K562 (cell line): Measurements from ENCODE around the gene ITPRIP. TPM values are rescaled to one million over a fixed set of nuclear protein-coding genes. Genes with fewer than 3 reads are reported as not detected.

Experiments used
- CBFB ChIP-seq: sonication (generic); formaldehyde crosslinking; IDR thresholded peaks from 2 replicates; pipeline ENCODE4 v1.4.0; 2020; ENCODE audit warnings: mild to moderate bottlenecking, missing genetic modification reagents
- CEBPG ChIP-seq, 3 experiments: fragments of 200-800 bp in 1 of 3; sonication (Bioruptor generic) in 1 of 3; sonication (generic) in 1 of 3; formaldehyde crosslinking in 1 of 3; IDR thresholded peaks in 2 of 3; conservative IDR thresholded peaks in 1 of 3; 2 replicates each; pipeline versions ENCODE4 v1.6.1 to v1.8.0; 2016 to 2022; ENCODE audit warnings: missing compliant biosample characterization in 2 of 3, missing genetic modification characterization in 2 of 3, mild to moderate bottlenecking in 1 of 3, missing genetic modification reagents in 1 of 3
- CEBPZ ChIP-seq: fragments of 150-350 bp; IDR thresholded peaks from 2 replicates; pipeline ENCODE4 v1.6.1; 2014; ENCODE audit warnings: low read depth, mild to moderate bottlenecking, low read length, borderline replicate concordance
- EGR1 ChIP-seq: fragments of 450-650 bp; conservative IDR thresholded peaks from 2 replicates; pipeline ENCODE4 v1.6.1; 2017; ENCODE audit warnings: mild to moderate bottlenecking
- IFI16 ChIP-seq: fragments of 250-450 bp; sonication (Bioruptor Pico); IDR thresholded peaks from 2 replicates; pipeline ENCODE4 v2.1.2; 2022; ENCODE audit warnings: mild to moderate bottlenecking, inconsistent platforms
- KDM5B ChIP-seq: fragments of 200-600 bp; sonication (generic); IDR thresholded peaks from 2 replicates; pipeline ENCODE4 v1.6.1; 2012; ENCODE audit warnings: low read depth, mild to moderate bottlenecking, moderate library complexity, low read length, control low read depth, inconsistent platforms; ENCODE audit not compliant: insufficient replicate concordance
- KHSRP ChIP-seq: fragments of 450-650 bp; IDR thresholded peaks from 2 replicates; pipeline ENCODE4 v1.6.1; 2017
- MTA3 ChIP-seq: fragments of 450-650 bp; formaldehyde crosslinking; IDR thresholded peaks from 2 replicates; pipeline ENCODE4 v1.6.1; 2017; ENCODE audit warnings: mild to moderate bottlenecking, borderline replicate concordance
- NR4A1 ChIP-seq, 2 experiments: fragments of 250-450 bp in 1 of 2; fragments of 450-650 bp in 1 of 2; sonication (Bioruptor Pico) in 1 of 2; IDR thresholded peaks; 2 replicates each; pipeline versions ENCODE4 v1.4.0 to v1.6.1; 2016 to 2020; ENCODE audit warnings: mild to moderate bottlenecking in 2 of 2, missing compliant biosample characterization in 1 of 2, missing genetic modification characterization in 1 of 2, moderate library complexity in 1 of 2
- PHF8 ChIP-seq: fragments of 200-600 bp; sonication (generic); IDR thresholded peaks from 2 replicates; pipeline ENCODE4 v1.6.1; 2012; ENCODE audit warnings: mixed run types, mild to moderate bottlenecking, inconsistent platforms, low read length, moderate library complexity, borderline replicate concordance
- TRIM28 ChIP-seq: fragments of 450-650 bp; IDR thresholded peaks from 2 replicates; pipeline ENCODE4 v1.6.1; 2017
- ZNF143 ChIP-seq: sonication (generic); formaldehyde crosslinking; IDR thresholded peaks from 2 replicates; pipeline ENCODE4 v1.9.0; 2022; ENCODE audit warnings: mild to moderate bottlenecking, missing genetic modification reagents
- ZNF232 ChIP-seq: sonication (generic); formaldehyde crosslinking; IDR thresholded peaks from 2 replicates; pipeline ENCODE4 v1.8.0; 2022; ENCODE audit warnings: mild to moderate bottlenecking, missing genetic modification reagents
- ZNF41 ChIP-seq: fragments of 250-450 bp; sonication (Bioruptor Pico); conservative IDR thresholded peaks from 2 replicates; pipeline ENCODE4 v1.4.0; 2020; ENCODE audit warnings: mild to moderate bottlenecking
- ZNF57 ChIP-seq: fragments of 450-650 bp; formaldehyde crosslinking; IDR thresholded peaks from 2 replicates; pipeline ENCODE4 v1.4.0; 2020; ENCODE audit warnings: mild to moderate bottlenecking, moderate library complexity
- polyA plus RNA-seq, 8 experiments: library from polyadenylated mRNA; depleted of rRNA in 4 of 8; stranded (reverse) in 5 of 8; unstranded in 3 of 8; fragments of >200 nt; fragmentation: Nextera tagmentation in 2 of 8; fragmentation: Illumina TruSeq in 1 of 8; extraction: Ambion mirVana in 2 of 8; extraction: Trizol in 1 of 8; gene quantifications; 2 replicates each; pipeline versions ENCODE4 v1.2.1 to v1.2.3, GENCODE V29; 2011 to 2014; ENCODE audit warnings: inconsistent platforms in 1 of 8, missing spikeins in 1 of 8
- total RNA-seq, 7 experiments: library from RNA; depleted of rRNA in 6 of 7; stranded (reverse); fragments of >200 nt in 6 of 7; fragmentation: Illumina TruSeq in 2 of 7; extraction: Trizol in 2 of 7; gene quantifications; 2 replicates each; pipeline versions ENCODE4 v1.2.1 to v1.2.3, GENCODE V29; 2011 to 2021; ENCODE audit warnings: low replicate concordance in 1 of 7
- TF ChIP-seq, protein P1 (sequence below): fragments of 450-650 bp; formaldehyde crosslinking; conservative IDR thresholded peaks from 2 replicates; pipeline ENCODE4 v1.4.0; 2022; ENCODE audit warnings: mild to moderate bottlenecking, missing genetic modification characterization
- TF ChIP-seq, protein P2 (sequence below): fragments of 250-450 bp; sonication (Bioruptor Pico); IDR thresholded peaks from 2 replicates; pipeline ENCODE4 v1.9.0; 2021; ENCODE audit warnings: mild to moderate bottlenecking
- TF ChIP-seq, protein P3 (sequence below), 2 experiments: IDR thresholded peaks; 2 replicates each; pipeline ENCODE4 v1.6.1; 2012; ENCODE audit warnings: improper control_type of control experiment in 2 of 2, low read depth in 2 of 2, low read length in 2 of 2, borderline replicate concordance in 1 of 2
- TF ChIP-seq, protein P4 (sequence below): fragments of 250-450 bp; sonication (Bioruptor Pico); IDR thresholded peaks from 2 replicates; pipeline ENCODE4 v1.8.0; 2021; ENCODE audit warnings: borderline replicate concordance, mild to moderate bottlenecking, moderate library complexity; ENCODE audit not compliant: poor library complexity, severe bottlenecking

Gene ITPRIP
- total and polyA plus RNA-seq, 9 of the 15 experiments (the other 6 are each of a cell fraction or from before 2014, with no cell fraction given), result 4.4 to 28.5 (median 10.9) TPM

DNA sequence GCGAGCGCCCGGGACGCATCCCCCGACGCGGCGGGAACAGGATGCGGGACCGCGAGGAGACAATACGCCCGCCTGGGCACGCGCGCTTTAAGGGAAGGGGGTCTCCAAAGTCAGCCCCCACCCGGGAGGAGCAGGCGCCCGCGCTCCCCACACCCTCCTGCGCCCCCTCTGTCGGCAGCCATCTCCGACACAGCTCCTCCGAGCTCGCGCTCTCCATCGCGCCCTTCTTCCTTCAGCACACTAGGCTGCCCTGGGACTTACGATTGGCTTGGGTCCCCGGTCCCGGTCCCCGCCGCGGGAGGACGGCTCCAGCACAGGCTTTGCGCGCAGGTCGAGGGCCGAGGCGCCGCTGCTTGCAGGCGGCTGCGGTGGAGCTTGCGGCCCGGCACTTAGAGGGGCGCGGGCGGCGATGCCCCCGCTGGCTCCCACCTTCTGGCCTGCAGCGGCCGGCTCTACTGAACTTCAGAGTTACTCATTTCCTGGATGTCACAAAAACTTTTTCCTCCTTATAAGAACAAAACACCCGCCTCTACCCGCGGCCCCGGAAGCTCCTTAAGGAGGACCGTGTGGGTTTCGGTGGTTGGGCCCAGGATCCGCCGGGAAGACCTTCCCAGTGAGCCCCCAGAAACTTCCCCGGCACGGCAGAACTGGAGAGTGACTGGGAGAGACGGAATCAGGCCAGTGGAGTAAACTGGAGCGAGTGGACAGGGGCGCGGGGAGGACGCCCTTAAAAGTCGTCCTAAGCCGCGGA lies at the start of gene ITPRIP (continued):
- TF ChIP-seq, protein P1, sequence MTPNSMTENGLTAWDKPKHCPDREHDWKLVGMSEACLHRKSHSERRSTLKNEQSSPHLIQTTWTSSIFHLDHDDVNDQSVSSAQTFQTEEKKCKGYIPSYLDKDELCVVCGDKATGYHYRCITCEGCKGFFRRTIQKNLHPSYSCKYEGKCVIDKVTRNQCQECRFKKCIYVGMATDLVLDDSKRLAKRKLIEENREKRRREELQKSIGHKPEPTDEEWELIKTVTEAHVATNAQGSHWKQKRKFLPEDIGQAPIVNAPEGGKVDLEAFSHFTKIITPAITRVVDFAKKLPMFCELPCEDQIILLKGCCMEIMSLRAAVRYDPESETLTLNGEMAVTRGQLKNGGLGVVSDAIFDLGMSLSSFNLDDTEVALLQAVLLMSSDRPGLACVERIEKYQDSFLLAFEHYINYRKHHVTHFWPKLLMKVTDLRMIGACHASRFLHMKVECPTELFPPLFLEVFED (CRISPR knock-in tag), result no peak
- TF ChIP-seq KHSRP (no peak), EGR1 (0 out of 2 replicates have a peak, but pooled peaks have one; percentile 8), PHF8 (peak; percentile 69), CEBPZ (no peak), MTA3 (no peak), TRIM28 (no peak), CBFB (CRISPR knock-in tag) (no peak), ZNF41 (CRISPR knock-in tag) (no peak), ZNF232 (CRISPR knock-in tag) (no peak), NR4A1 (CRISPR knock-in tag; IDR thresholded peaks at IDR 0.05) (no peak), NR4A1 (tag; IDR thresholded peaks at IDR 0.05) (no peak), ZNF143 (CRISPR knock-in tag) (no peak), IFI16 (CRISPR knock-in tag) (no peak), KDM5B (peak; percentile 62), ZNF57 (no peak), CEBPG (CRISPR knock-in tag; IDR thresholded peaks at IDR 0.05) (no peak), CEBPG (tag; conservative IDR thresholded peaks at IDR 0.05 in 1 of 2, IDR thresholded peaks at IDR 0.05 in 1 of 2) (no peak)
- TF ChIP-seq, protein P2, sequence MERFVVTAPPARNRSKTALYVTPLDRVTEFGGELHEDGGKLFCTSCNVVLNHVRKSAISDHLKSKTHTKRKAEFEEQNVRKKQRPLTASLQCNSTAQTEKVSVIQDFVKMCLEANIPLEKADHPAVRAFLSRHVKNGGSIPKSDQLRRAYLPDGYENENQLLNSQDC (CRISPR knock-in tag), result no peak
- TF ChIP-seq, protein P3, sequence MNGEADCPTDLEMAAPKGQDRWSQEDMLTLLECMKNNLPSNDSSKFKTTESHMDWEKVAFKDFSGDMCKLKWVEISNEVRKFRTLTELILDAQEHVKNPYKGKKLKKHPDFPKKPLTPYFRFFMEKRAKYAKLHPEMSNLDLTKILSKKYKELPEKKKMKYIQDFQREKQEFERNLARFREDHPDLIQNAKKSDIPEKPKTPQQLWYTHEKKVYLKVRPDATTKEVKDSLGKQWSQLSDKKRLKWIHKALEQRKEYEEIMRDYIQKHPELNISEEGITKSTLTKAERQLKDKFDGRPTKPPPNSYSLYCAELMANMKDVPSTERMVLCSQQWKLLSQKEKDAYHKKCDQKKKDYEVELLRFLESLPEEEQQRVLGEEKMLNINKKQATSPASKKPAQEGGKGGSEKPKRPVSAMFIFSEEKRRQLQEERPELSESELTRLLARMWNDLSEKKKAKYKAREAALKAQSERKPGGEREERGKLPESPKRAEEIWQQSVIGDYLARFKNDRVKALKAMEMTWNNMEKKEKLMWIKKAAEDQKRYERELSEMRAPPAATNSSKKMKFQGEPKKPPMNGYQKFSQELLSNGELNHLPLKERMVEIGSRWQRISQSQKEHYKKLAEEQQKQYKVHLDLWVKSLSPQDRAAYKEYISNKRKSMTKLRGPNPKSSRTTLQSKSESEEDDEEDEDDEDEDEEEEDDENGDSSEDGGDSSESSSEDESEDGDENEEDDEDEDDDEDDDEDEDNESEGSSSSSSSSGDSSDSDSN (IDR thresholded peaks at IDR 0.05; ENCODE audit: borderline replicate concordance in 1 of 2, low read depth in 2 of 2, low read length in 2 of 2), result peak in 1 of 2 experiments; percentile 41; a peak in 1 of 4 replicates
- TF ChIP-seq, protein P4, sequence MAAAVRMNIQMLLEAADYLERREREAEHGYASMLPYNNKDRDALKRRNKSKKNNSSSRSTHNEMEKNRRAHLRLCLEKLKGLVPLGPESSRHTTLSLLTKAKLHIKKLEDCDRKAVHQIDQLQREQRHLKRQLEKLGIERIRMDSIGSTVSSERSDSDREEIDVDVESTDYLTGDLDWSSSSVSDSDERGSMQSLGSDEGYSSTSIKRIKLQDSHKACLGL (CRISPR knock-in tag), result no peak
